ENCODE data around the gene ASTN2.

- no peak for TF ChIP-seq CTCF (conservative IDR thresholded peaks at IDR 0.05)
- TF ChIP-seq ZFX (IDR thresholded peaks at IDR 0.05) = no peak
These were observed 894.6 kb downstream of the ASTN2 start for GRCh38 chr9:116520218-116520617.
